Body of pancreas (tissue), 4 donors: ENCODE results near the gene GOLT1A. TPM values are rescaled to one million over a fixed set of nuclear protein-coding genes. Genes with fewer than 3 reads are reported as not detected.

Experiments
- ATAC-seq: fragments of 150-250 bp; one replicate; pipeline ENCODE4 v1.9.1; 2016
- DNase-seq, 4 donors: peaks; one replicate each; pipeline ENCODE4 v3.0.0-alpha.2; 2019
- H3K27ac ChIP-seq, 4 donors: fragments of 200-600 bp; sonication (generic); 1 replicate in 3 of 4; 2 replicates in 1 of 4; pipeline versions ENCODE4 v1.5.1 to v1.6.1; 2016 to 2019; ENCODE audit warnings: mild to moderate bottlenecking in 1 of 4, mixed read lengths in 1 of 4, moderate library complexity in 1 of 4
- H3K27me3 ChIP-seq, 2 donors: fragments of 200-600 bp; sonication (generic); one replicate each; pipeline ENCODE4 v1.6.0; 2016; ENCODE audit warnings: mild to moderate bottlenecking in 1 of 2
- H3K36me3 ChIP-seq, 2 donors: fragments of 200-600 bp; sonication (generic); replicated peaks in 1 of 2; 2 replicates each; pipeline ENCODE4 v1.5.1; 2016; ENCODE audit warnings: low read depth in 2 of 2; ENCODE audit not compliant: insufficient read depth in 1 of 2
- H3K4me1 ChIP-seq: fragments of 200-600 bp; sonication (generic); one replicate; pipeline ENCODE4 v1.6.0; 2016
- H3K4me3 ChIP-seq, 2 donors: fragments of 200-600 bp; sonication (generic); 1 replicate in 1 of 2; 2 replicates in 1 of 2; pipeline ENCODE4 v1.5.1; 2016 to 2019
- H3K9me3 ChIP-seq, 3 donors: fragments of 200-600 bp; sonication (generic); 1 replicate in 2 of 3; 2 replicates in 1 of 3; pipeline ENCODE4 v1.5.1; 2016
- POLR2A ChIP-seq, 3 donors: fragments of 450-650 bp; IDR thresholded peaks; one replicate each; pipeline ENCODE4 v1.6.1; 2016; ENCODE audit warnings: antibody characterized with exemption in 3 of 3, mild to moderate bottlenecking in 2 of 3
- WGBS, 2 donors: methylation state at CpG; one replicate each; pipeline ENCODE4 v1.1.5; 2017; 5-methylcytosine and 5-hydroxymethylcytosine counted together
- intact Hi-C: fragments of 100-400 bp; cut with DNase I; formaldehyde crosslinking; loops from one replicate; pipeline ENCODE4 v1.15.1; 2023
- total RNA-seq, 2 donors: library from RNA; depleted of rRNA; stranded (reverse); fragments of >200 nt; gene quantifications; one replicate each; pipeline ENCODE4 v1.1.0, GENCODE V29; 2016
- TF ChIP-seq, protein P1 (sequence below), 7 experiments: fragments of 450-650 bp in 4 of 7; fragments of 200-600 bp in 3 of 7; sonication (generic) in 3 of 7; IDR thresholded peaks; one replicate each; pipeline ENCODE4 v1.5.1; 2016 to 2019; ENCODE audit warnings: antibody characterized with exemption in 7 of 7

Gene GOLT1A
- total RNA-seq, 2 donors from 2014 or later: 6.5 TPM; not detected in 1

DNA sequence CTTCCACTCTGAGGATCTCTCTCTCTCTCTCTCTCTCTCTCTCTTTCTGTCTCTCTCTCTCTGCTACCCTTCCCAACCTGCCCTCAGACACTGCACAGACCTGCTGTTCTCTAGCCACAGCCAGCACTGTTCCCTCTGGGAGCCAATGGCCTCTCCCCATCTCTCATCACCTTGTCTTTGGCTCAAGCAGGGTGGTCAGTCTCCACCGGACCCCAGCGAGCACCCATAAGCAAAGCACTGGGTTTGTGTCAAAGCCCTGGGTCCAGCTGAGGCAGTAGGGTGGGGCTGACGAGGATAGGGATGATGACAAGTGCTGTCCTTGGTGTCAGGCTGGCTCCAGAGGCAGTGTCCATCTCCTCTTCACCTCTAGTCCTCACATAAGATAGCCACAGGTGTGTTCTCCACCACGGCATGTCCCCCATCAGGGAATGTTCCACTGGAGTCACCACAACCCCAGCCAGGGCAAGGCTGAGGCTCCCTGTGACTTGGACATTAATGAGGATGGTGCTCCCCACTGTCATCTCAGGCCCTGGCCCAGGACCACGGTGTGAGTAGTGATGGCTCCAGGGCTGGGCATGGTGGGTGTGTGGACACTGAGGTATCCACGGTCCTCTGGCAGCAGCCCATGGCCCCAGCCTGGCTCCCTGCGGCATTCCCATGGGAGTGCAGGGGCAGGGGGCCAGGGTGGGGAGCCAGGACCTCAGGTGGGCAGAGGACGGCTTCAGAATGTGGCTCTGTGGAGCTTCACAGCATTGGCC, 8.4 kb upstream of the GOLT1A start:
- no peaks in the 10 kb centered on the region for H3K9me3 ChIP-seq
- no peaks in the 10 kb centered on the region for H3K27me3 ChIP-seq
- H3K36me3 ChIP-seq: no peaks in the 10 kb centered on the region
- WGBS, 2 donors: 78 to 89% methylated on average over 4 to 7 of the region's 8 CpGs
- DNase-seq (no peak), ATAC-seq (no peak)
- no peak overlapping the region for H3K4me3 ChIP-seq
- intact Hi-C loops: no loop called here
- H3K27ac ChIP-seq: no peak overlapping the region
- TF ChIP-seq POLR2A (IDR thresholded peaks at IDR 0.05): no peak
- TF ChIP-seq, protein P1, sequence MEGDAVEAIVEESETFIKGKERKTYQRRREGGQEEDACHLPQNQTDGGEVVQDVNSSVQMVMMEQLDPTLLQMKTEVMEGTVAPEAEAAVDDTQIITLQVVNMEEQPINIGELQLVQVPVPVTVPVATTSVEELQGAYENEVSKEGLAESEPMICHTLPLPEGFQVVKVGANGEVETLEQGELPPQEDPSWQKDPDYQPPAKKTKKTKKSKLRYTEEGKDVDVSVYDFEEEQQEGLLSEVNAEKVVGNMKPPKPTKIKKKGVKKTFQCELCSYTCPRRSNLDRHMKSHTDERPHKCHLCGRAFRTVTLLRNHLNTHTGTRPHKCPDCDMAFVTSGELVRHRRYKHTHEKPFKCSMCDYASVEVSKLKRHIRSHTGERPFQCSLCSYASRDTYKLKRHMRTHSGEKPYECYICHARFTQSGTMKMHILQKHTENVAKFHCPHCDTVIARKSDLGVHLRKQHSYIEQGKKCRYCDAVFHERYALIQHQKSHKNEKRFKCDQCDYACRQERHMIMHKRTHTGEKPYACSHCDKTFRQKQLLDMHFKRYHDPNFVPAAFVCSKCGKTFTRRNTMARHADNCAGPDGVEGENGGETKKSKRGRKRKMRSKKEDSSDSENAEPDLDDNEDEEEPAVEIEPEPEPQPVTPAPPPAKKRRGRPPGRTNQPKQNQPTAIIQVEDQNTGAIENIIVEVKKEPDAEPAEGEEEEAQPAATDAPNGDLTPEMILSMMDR (IDR thresholded peaks at IDR 0.05): no peak
- peaks cover 12% of the 10 kb centered on the region for H3K4me1 ChIP-seq

DNA sequence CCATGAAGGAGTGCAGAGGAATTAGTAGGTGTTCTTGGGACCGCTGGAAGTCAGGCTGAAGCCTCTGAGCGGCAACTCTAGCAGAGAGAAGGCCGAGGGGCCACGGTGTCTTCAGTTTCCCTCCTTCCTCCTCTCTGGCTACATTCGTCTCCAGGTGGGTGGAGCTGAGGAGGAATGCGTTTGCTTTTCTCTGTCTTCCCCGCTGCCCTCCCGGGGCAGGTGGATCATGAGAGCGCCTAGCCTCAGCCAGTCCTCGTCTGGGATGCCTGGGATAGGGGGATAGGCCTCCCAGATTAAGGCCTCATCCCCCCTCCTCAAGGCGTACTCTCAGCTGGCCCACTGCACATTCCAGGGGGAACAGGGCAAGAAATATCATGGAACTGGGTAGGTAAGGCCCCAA, 7.5 kb upstream of the GOLT1A start:
- H3K4me1 ChIP-seq: peaks cover 6% of the 10 kb centered on the region
- intact Hi-C loops: no loop called here
- WGBS, 2 donors: 79 to 82% methylated on average over 9 to 11 of the region's 11 CpGs
- TF ChIP-seq, protein P1 (IDR thresholded peaks at IDR 0.05): no peak
- TF ChIP-seq POLR2A (IDR thresholded peaks at IDR 0.05): no peak
- H3K27me3 ChIP-seq: no peaks in the 10 kb centered on the region
- H3K27ac ChIP-seq: no peak overlapping the region
- ATAC-seq: no peak
- no peak for DNase-seq
- H3K9me3 ChIP-seq: no peaks in the 10 kb centered on the region
- H3K36me3 ChIP-seq: no peaks in the 10 kb centered on the region
- H3K4me3 ChIP-seq: no peak overlapping the region

DNA sequence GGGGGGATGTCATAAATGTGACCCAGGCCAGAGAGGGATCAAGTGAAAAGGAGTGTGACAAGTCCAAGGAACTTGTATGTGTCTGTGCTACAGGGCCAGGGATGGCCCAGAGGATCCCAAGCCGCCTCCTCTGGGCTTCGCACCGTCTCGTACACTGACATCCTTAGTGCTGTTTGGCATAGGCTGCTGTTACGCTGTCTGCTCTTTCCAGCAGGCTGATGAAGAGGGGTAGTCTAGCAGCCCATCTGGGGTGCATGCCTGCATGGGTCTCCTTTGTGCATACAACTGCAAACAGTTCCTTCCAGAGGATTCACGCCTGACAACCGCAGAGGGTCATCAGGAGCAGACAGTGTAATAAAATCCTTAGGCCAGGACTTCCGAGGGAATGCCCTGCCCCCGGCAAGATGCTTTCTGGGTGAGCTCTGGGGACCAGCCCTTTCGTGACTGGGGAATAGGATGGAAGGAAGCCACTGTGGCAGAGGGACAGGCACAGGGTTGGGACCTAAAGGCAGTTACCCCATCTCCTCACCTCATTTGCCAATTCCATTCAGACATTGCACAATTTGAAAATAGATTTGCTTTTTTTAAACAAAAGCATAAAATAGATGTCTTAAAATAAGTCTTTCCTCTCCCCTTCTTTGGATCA, 6.3 kb upstream of the GOLT1A start:
- no peaks in the 10 kb centered on the region for H3K27me3 ChIP-seq
- no peak for ATAC-seq
- WGBS, 2 donors: 91% methylated on average over 10 of the region's 10 CpGs
- intact Hi-C loops: no loop called here
- H3K9me3 ChIP-seq: no peaks in the 10 kb centered on the region
- DNase-seq: no peak
- TF ChIP-seq, protein P1 (IDR thresholded peaks at IDR 0.05): no peak
- no peak for TF ChIP-seq POLR2A (IDR thresholded peaks at IDR 0.05)
- no peak overlapping the region for H3K4me3 ChIP-seq
- no peaks in the 10 kb centered on the region for H3K36me3 ChIP-seq
- H3K4me1 ChIP-seq: no peaks in the 10 kb centered on the region
- H3K27ac ChIP-seq: no peak overlapping the region

DNA sequence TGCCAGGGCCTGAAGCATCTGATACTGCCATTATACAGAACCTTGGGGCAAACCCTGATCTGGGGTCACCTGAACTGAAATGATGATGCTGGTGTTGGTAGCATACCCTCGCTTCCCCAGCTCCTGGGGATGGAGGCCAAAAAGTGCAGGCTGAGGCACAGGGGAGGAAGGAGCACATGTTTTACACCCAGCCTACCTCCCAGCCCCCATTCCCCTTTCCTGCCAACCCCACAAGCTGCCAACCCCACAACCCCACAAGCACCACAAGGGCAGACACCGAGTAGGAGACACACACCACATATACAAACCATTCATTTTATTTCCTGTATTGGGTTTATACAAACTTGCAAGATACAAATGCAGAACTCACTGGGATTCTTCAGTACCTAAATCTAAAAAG, 4.8 kb upstream of the GOLT1A start:
- no peak for DNase-seq
- no peaks in the 10 kb centered on the region for H3K36me3 ChIP-seq
- ATAC-seq: no peak

More for the DNA sequence above, 4.8 kb upstream of the GOLT1A start:
- H3K27ac ChIP-seq: no peak overlapping the region
- H3K4me3 ChIP-seq: no peak overlapping the region
- H3K9me3 ChIP-seq: no peaks in the 10 kb centered on the region
- H3K27me3 ChIP-seq: no peaks in the 10 kb centered on the region
- peaks cover 9% of the 10 kb centered on the region for H3K4me1 ChIP-seq
- intact Hi-C loops: no loop called here
- 51 to 56% methylated on average over 2 of the region's 2 CpGs for WGBS, 2 donors
- TF ChIP-seq, protein P1 (IDR thresholded peaks at IDR 0.05): no peak
- TF ChIP-seq POLR2A (IDR thresholded peaks at IDR 0.05): no peak
